ENCODE measurements around the gene VPS26A. TPM values are rescaled to one million over a fixed set of nuclear protein-coding genes. Genes with fewer than 3 reads are reported as not detected.
"Not testable (repeated sequence)": the region's sequence is repeated elsewhere in the genome, so short reads cannot be mapped to it uniquely, and the experiment has no call there.

Gene VPS26A
- total and polyA plus RNA-seq, 2 experiments from 2014 or later = 29.0 to 41.6 TPM

DNA sequence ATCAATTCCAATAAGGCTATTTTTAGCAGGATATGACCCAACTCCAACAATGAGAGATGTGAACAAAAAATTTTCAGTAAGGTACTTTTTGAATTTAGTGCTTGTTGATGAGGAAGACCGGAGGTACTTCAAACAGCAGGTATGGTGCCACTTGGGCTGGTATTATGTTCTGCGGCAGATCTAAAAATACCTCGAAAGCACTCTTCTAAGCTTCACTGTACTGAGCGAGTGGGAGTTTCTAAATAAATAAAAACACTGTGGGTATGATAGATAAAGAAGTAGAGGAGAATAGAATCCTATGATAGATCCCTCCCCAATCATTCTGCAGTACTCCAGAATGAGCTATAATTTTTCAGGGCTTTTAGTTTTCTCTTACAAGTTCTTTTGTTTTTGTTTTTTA, 44.5 kb downstream of the VPS26A start:
- no peak for DNase-seq (ENCODE audit: low spot score)
- Mint-ChIP-seq H3K27ac (no peak overlapping the region), H3K36me3 (ENCODE audit: low read depth) (peaks cover 13% of the 10 kb centered on the region; the same call in 2 of the 3 replicates), H3K27me3 (ENCODE audit: insufficient read depth, low read depth, poor library complexity) (no peaks in the 10 kb centered on the region), H3K4me3 (no peak overlapping the region), H3K4me1 (no peaks in the 10 kb centered on the region), H3K9me3 (no peaks in the 10 kb centered on the region)
- Histone ChIP-seq H4K20me1 (replicated peaks; ENCODE audit: insufficient read depth) (0 out of 2 replicates have a peak, but pooled peaks cover 2% of the 10 kb centered on the region), H2AFZ (no peak overlapping the region), H3K4me2 (no peak overlapping the region), H3K79me2 (replicated peaks; ENCODE audit: insufficient read depth) (no peaks in the 10 kb centered on the region), H3K27ac (ENCODE audit: low read depth) (no peak overlapping the region), H3K4me1 (ENCODE audit: insufficient read depth) (no peaks in the 10 kb centered on the region), H3K27me3 (ENCODE audit: insufficient read depth) (no peaks in the 10 kb centered on the region), H3K36me3 (ENCODE audit: insufficient read depth) (peaks cover 7% of the 10 kb centered on the region; the same call in 1 of the 2 replicates), H3F3A (replicated peaks; ENCODE audit: low read depth) (no peaks in the 10 kb centered on the region), H3K9me2 (ENCODE audit: insufficient read depth) (no peaks in the 10 kb centered on the region), H3K4me3 (no peak overlapping the region)
- ATAC-seq = no peak
- TF ChIP-seq JUNB (IDR thresholded peaks at IDR 0.05; ENCODE audit: unreplicated experiment) = no peak
- TF ChIP-seq, protein P1, sequence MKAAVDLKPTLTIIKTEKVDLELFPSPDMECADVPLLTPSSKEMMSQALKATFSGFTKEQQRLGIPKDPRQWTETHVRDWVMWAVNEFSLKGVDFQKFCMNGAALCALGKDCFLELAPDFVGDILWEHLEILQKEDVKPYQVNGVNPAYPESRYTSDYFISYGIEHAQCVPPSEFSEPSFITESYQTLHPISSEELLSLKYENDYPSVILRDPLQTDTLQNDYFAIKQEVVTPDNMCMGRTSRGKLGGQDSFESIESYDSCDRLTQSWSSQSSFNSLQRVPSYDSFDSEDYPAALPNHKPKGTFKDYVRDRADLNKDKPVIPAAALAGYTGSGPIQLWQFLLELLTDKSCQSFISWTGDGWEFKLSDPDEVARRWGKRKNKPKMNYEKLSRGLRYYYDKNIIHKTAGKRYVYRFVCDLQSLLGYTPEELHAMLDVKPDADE (IDR thresholded peaks at IDR 0.05) = no peak
- TF ChIP-seq STAT1 (IDR thresholded peaks at IDR 0.05; ENCODE audit: unreplicated experiment) = no peak
- TF ChIP-seq ZNF331 (CRISPR knock-in tag; IDR thresholded peaks at IDR 0.05; ENCODE audit: low read depth) = no peak

DNA sequence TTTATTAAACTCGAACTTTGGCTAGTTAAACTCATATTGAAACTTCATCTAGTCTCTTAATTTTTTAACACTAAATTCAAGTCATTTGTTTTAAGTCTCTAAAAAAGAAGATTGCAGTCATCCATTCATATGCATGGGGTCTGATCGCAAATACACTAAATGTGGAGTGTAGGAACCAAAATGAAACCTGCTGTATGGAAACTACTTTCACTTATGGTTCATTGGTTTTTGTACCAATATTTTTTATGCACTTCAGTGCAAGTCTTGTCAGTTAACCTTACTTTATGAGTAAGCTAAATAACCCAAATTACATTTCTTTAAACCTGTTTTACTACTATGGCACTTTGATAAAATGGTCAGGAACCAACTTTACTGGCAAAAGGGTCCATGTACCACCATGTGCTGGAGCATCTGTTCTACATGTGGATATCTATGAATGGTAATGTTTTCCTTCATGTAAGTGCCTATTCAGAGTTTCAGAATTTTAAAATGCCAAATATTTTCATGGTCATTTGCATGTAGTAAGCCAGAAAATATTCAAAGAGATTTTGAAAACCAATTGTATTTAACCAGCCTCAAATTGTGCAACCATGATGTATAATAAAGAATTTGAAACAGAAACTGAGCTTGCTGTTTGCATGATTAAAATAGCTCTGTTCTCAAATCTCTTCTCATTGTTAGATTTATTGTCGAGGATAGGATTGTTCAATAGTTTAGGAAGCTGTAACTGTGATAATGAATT, 48.4 kb downstream of the VPS26A start:
- no peak overlapping the region for H3K27ac Mint-ChIP-seq
- DNase-seq (ENCODE audit: low spot score) = no peak
- H3K79me2 ChIP-seq (replicated peaks; ENCODE audit: insufficient read depth) = no peaks in the 10 kb centered on the region
- no peak overlapping the region for H3K4me3 ChIP-seq
- no peaks in the 10 kb centered on the region for H3K4me1 Mint-ChIP-seq
- 0 out of 2 replicates have a peak, but pooled peaks cover 2% of the 10 kb centered on the region for H4K20me1 ChIP-seq (replicated peaks; ENCODE audit: insufficient read depth)
- H3K27me3 ChIP-seq (ENCODE audit: insufficient read depth) = no peaks in the 10 kb centered on the region
- H3K4me1 ChIP-seq (ENCODE audit: insufficient read depth) = no peaks in the 10 kb centered on the region
- H3K36me3 ChIP-seq (ENCODE audit: insufficient read depth) = peaks cover 7% of the 10 kb centered on the region; the same call in 1 of the 2 replicates
- H3K4me3 Mint-ChIP-seq = no peak overlapping the region
- H3K4me2 ChIP-seq = no peak overlapping the region
- no peak overlapping the region for H2AFZ ChIP-seq
- TF ChIP-seq, protein P1 (IDR thresholded peaks at IDR 0.05) = no peak
- H3K9me3 Mint-ChIP-seq = 0 out of 3 replicates have a peak, but pooled peaks cover 2% of the 10 kb centered on the region
- no peaks in the 10 kb centered on the region for H3K9me2 ChIP-seq (ENCODE audit: insufficient read depth)
- no peaks in the 10 kb centered on the region for H3K27me3 Mint-ChIP-seq (ENCODE audit: insufficient read depth, low read depth, poor library complexity)
- H3K36me3 Mint-ChIP-seq (ENCODE audit: low read depth) = peaks cover 13% of the 10 kb centered on the region; the same call in 1 of the 3 replicates
- H3K27ac ChIP-seq (ENCODE audit: low read depth) = no peak overlapping the region
- H3F3A ChIP-seq (replicated peaks; ENCODE audit: low read depth) = no peaks in the 10 kb centered on the region
- no peak for ATAC-seq

DNA sequence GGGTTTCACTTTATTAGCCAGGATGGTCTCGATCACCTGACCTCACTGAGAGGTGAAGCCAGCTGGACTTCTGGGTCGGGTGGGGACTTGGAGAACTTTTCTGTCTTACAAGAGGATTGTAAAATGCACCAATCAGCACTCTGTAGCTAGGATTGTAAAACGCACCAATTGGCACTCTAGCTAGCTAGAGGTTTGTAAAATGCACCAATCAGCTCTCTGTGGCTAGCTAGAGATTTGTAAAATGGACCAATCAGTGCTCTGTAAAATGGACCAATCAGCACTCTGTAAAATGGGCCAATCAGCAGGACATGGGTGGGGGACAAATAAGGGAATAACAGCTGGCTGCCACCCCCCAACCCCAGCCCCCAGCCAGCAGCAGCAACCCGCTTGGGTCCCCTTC, 51.3 kb downstream of the VPS26A start:
- H2AFZ ChIP-seq; H3K27ac ChIP-seq (ENCODE audit: low read depth); H4K20me1 ChIP-seq (replicated peaks; ENCODE audit: insufficient read depth); H3K36me3 Mint-ChIP-seq (ENCODE audit: low read depth); H3F3A ChIP-seq (replicated peaks; ENCODE audit: low read depth); DNase-seq (ENCODE audit: low spot score); H3K4me3 Mint-ChIP-seq; H3K79me2 ChIP-seq (replicated peaks; ENCODE audit: insufficient read depth); ATAC-seq; H3K4me1 Mint-ChIP-seq; H3K36me3 ChIP-seq (ENCODE audit: insufficient read depth); H3K9me3 Mint-ChIP-seq; H3K4me3 ChIP-seq; H3K9me2 ChIP-seq (ENCODE audit: insufficient read depth); H3K27ac Mint-ChIP-seq; H3K27me3 ChIP-seq (ENCODE audit: insufficient read depth); H3K4me2 ChIP-seq; H3K4me1 ChIP-seq (ENCODE audit: insufficient read depth): not testable (repeated sequence)
- peaks cover 11% of the 10 kb centered on the region for H3K27me3 Mint-ChIP-seq (ENCODE audit: insufficient read depth, low read depth, poor library complexity)

Measured in GM23338 (cell line).